Measurements from ENCODE around the gene IQSEC3. TPM values are rescaled to one million over a fixed set of nuclear protein-coding genes. Genes with fewer than 3 reads are reported as not detected.

IQSEC3 gene
- total and polyA plus RNA-seq, 2 of the 13 experiments (the other 11 are each of a cell fraction or from before 2014, with no cell fraction given): not detected

- TF ChIP-seq MAZ (IDR thresholded peaks at IDR 0.05; ENCODE audit: borderline replicate concordance, low read depth, low read length): no peak
- TF ChIP-seq MAZ (CRISPR knock-in tag; IDR thresholded peaks at IDR 0.05; ENCODE audit: low read depth): peak; percentile 57; the same call in 1 of the 2 replicates
- TF ChIP-seq ZNF274 (CRISPR knock-in tag; IDR thresholded peaks at IDR 0.05): peak; percentile 59; the same call in 1 of the 2 replicates
- no peak for TF ChIP-seq ZBTB49 (CRISPR knock-in tag; IDR thresholded peaks at IDR 0.05; ENCODE audit: borderline replicate concordance)
- no peak for TF ChIP-seq ZFAT (CRISPR knock-in tag; conservative IDR thresholded peaks at IDR 0.05)
- no peak for TF ChIP-seq ZNF253 (CRISPR knock-in tag; IDR thresholded peaks at IDR 0.05; ENCODE audit: borderline replicate concordance)
- no peak for TF ChIP-seq ZBTB14 (CRISPR knock-in tag; IDR thresholded peaks at IDR 0.05)
- no peak for TF ChIP-seq SP1 (IDR thresholded peaks at IDR 0.05)
- no peak for TF ChIP-seq SP1 (CRISPR knock-in tag; IDR thresholded peaks at IDR 0.05)
- no peak for TF ChIP-seq ZNF281 (CRISPR knock-in tag; IDR thresholded peaks at IDR 0.05; ENCODE audit: borderline replicate concordance)
- TF ChIP-seq MXD3 (CRISPR knock-in tag; IDR thresholded peaks at IDR 0.05): no peak
- TF ChIP-seq USF2 (IDR thresholded peaks at IDR 0.05; ENCODE audit: low read depth, low read length): no peak
- TF ChIP-seq USF2 (CRISPR knock-in tag; IDR thresholded peaks at IDR 0.05; ENCODE audit: borderline replicate concordance): no peak
- TF ChIP-seq HBP1 (CRISPR knock-in tag; IDR thresholded peaks at IDR 0.05; ENCODE audit: low read depth): no peak
- TF ChIP-seq HOXA9 (CRISPR knock-in tag; IDR thresholded peaks at IDR 0.05; ENCODE audit: borderline replicate concordance): no peak
- TF ChIP-seq MXD1 (CRISPR knock-in tag; IDR thresholded peaks at IDR 0.05): no peak
- TF ChIP-seq KDM3A (CRISPR knock-in tag; IDR thresholded peaks at IDR 0.05; ENCODE audit: low read depth): no peak
These were observed 45.0 kb upstream of the IQSEC3 start (continued) for GRCh38 chr12:21301-22189.
